Measurements from ENCODE around the gene CMSS1.

CMSS1 gene

GRCh38 chr3:99789011-99789721, 28.5 kb upstream of the CMSS1 start:
- ATAC-seq = peak; percentile 100
- TF ChIP-seq CSDC2 (CRISPR knock-in tag; IDR thresholded peaks at IDR 0.05) (no peak), ZFP3 (CRISPR knock-in tag; IDR thresholded peaks at IDR 0.05) (no peak), BACH2 (CRISPR knock-in tag; IDR thresholded peaks at IDR 0.05; ENCODE audit: borderline replicate concordance) (no peak), PPARA (CRISPR knock-in tag; IDR thresholded peaks at IDR 0.05; ENCODE audit: borderline replicate concordance) (no peak), TCF4 (CRISPR knock-in tag; IDR thresholded peaks at IDR 0.05; ENCODE audit: borderline replicate concordance) (no peak), ZNF565 (CRISPR knock-in tag; conservative IDR thresholded peaks at IDR 0.05; ENCODE audit: low read depth) (no peak), ZNF8 (CRISPR knock-in tag; IDR thresholded peaks at IDR 0.05) (no peak), CSRNP3 (CRISPR knock-in tag; IDR thresholded peaks at IDR 0.05) (no peak), PATZ1 (CRISPR knock-in tag; IDR thresholded peaks at IDR 0.05; ENCODE audit: borderline replicate concordance) (no peak), ESRRG (CRISPR knock-in tag; IDR thresholded peaks at IDR 0.05) (no peak), TOX (CRISPR knock-in tag; IDR thresholded peaks at IDR 0.05; ENCODE audit: borderline replicate concordance) (no peak), RARB (CRISPR knock-in tag; IDR thresholded peaks at IDR 0.05) (no peak), ISL1 (CRISPR knock-in tag; IDR thresholded peaks at IDR 0.05) (no peak), ARNTL (CRISPR knock-in tag; IDR thresholded peaks at IDR 0.05; ENCODE audit: borderline replicate concordance, low read depth) (no peak)
- TF ChIP-seq, protein P1, sequence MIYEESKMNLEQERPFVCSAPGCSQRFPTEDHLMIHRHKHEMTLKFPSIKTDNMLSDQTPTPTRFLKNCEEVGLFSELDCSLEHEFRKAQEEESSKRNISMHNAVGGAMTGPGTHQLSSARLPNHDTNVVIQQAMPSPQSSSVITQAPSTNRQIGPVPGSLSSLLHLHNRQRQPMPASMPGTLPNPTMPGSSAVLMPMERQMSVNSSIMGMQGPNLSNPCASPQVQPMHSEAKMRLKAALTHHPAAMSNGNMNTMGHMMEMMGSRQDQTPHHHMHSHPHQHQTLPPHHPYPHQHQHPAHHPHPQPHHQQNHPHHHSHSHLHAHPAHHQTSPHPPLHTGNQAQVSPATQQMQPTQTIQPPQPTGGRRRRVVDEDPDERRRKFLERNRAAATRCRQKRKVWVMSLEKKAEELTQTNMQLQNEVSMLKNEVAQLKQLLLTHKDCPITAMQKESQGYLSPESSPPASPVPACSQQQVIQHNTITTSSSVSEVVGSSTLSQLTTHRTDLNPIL (CRISPR knock-in tag; IDR thresholded peaks at IDR 0.05; ENCODE audit: low read depth) = no peak
- TF ChIP-seq, protein P2, sequence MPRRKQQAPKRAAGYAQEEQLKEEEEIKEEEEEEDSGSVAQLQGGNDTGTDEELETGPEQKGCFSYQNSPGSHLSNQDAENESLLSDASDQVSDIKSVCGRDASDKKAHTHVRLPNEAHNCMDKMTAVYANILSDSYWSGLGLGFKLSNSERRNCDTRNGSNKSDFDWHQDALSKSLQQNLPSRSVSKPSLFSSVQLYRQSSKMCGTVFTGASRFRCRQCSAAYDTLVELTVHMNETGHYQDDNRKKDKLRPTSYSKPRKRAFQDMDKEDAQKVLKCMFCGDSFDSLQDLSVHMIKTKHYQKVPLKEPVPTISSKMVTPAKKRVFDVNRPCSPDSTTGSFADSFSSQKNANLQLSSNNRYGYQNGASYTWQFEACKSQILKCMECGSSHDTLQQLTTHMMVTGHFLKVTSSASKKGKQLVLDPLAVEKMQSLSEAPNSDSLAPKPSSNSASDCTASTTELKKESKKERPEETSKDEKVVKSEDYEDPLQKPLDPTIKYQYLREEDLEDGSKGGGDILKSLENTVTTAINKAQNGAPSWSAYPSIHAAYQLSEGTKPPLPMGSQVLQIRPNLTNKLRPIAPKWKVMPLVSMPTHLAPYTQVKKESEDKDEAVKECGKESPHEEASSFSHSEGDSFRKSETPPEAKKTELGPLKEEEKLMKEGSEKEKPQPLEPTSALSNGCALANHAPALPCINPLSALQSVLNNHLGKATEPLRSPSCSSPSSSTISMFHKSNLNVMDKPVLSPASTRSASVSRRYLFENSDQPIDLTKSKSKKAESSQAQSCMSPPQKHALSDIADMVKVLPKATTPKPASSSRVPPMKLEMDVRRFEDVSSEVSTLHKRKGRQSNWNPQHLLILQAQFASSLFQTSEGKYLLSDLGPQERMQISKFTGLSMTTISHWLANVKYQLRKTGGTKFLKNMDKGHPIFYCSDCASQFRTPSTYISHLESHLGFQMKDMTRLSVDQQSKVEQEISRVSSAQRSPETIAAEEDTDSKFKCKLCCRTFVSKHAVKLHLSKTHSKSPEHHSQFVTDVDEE (CRISPR knock-in tag; IDR thresholded peaks at IDR 0.05) = no peak

- no peak for ATAC-seq
- TF ChIP-seq PATZ1 (CRISPR knock-in tag; IDR thresholded peaks at IDR 0.05; ENCODE audit: borderline replicate concordance) (no peak), CSRNP3 (CRISPR knock-in tag; IDR thresholded peaks at IDR 0.05) (no peak), SNAI2 (CRISPR knock-in tag; IDR thresholded peaks at IDR 0.05) (no peak), ZFP30 (CRISPR knock-in tag; IDR thresholded peaks at IDR 0.05) (no peak), ARNTL (CRISPR knock-in tag; IDR thresholded peaks at IDR 0.05; ENCODE audit: borderline replicate concordance, low read depth) (no peak), RARB (CRISPR knock-in tag; IDR thresholded peaks at IDR 0.05) (no peak), TCF4 (CRISPR knock-in tag; IDR thresholded peaks at IDR 0.05; ENCODE audit: borderline replicate concordance) (no peak), TOX (CRISPR knock-in tag; IDR thresholded peaks at IDR 0.05; ENCODE audit: borderline replicate concordance) (no peak), ZC3H10 (CRISPR knock-in tag; IDR thresholded peaks at IDR 0.05) (no peak), ZNF565 (CRISPR knock-in tag; conservative IDR thresholded peaks at IDR 0.05; ENCODE audit: low read depth) (no peak), ZNF8 (CRISPR knock-in tag; IDR thresholded peaks at IDR 0.05) (no peak), POU6F1 (CRISPR knock-in tag; IDR thresholded peaks at IDR 0.05; ENCODE audit: borderline replicate concordance, low read depth) (no peak), ZFP3 (CRISPR knock-in tag; IDR thresholded peaks at IDR 0.05) (no peak), CSDC2 (CRISPR knock-in tag; IDR thresholded peaks at IDR 0.05) (no peak), PPARA (CRISPR knock-in tag; IDR thresholded peaks at IDR 0.05; ENCODE audit: borderline replicate concordance) (no peak), GLIS3 (CRISPR knock-in tag; IDR thresholded peaks at IDR 0.05) (no peak), ESRRG (CRISPR knock-in tag; IDR thresholded peaks at IDR 0.05) (no peak)
- TF ChIP-seq, protein P2 (CRISPR knock-in tag; IDR thresholded peaks at IDR 0.05) = no peak
These were observed 23.2 kb upstream of the CMSS1 start for GRCh38 chr3:99794485-99794884.

Data from SK-N-SH treated with all-trans-retinoic acid at 6 μM for 48 hours (cell line).